GM19238 (cell line): ENCODE results near the gene IPCEF1.
A peak's percentile ranks its signal among the peaks of the same experiment; 100 is the strongest.

Source experiments
- DNase-seq: peaks from one replicate; pipeline ENCODE4 v3.0.0; 2011; ENCODE audit warnings: low spot score; ENCODE audit not compliant: insufficient read length

The IPCEF1 gene

GRCh38 chr6:154165478-154165877 is 191.1 kb downstream of the IPCEF1 start:
- no peak for DNase-seq

- DNase-seq = no peak
Measured at GRCh38 chr6:154164397-154164796, 192.2 kb downstream of the IPCEF1 start.

- peak; percentile 32 for DNase-seq
Measured at GRCh38 chr6:154161689-154162088, 194.9 kb downstream of the IPCEF1 start.

- DNase-seq = no peak
Measured at GRCh38 chr6:154159126-154159525, 197.5 kb downstream of the IPCEF1 start.

GRCh38 chr6:154157706-154158105 is 198.9 kb downstream of the IPCEF1 start:
- no peak for DNase-seq

GRCh38 chr6:154157082-154157481 is 199.5 kb downstream of the IPCEF1 start:
- no peak for DNase-seq

GRCh38 chr6:154156135-154156896 is 200.3 kb downstream of the IPCEF1 start:
- peak; percentile 10 for DNase-seq

- no peak for DNase-seq
Measured at GRCh38 chr6:154154389-154154967, 202.1 kb downstream of the IPCEF1 start.

GRCh38 chr6:154143753-154144152 is 212.8 kb downstream of the IPCEF1 start:
- DNase-seq = no peak

GRCh38 chr6:154140743-154141142 is 215.9 kb downstream of the IPCEF1 start:
- DNase-seq = no peak

GRCh38 chr6:154139892-154140291 is 216.7 kb downstream of the IPCEF1 start:
- no peak for DNase-seq

- DNase-seq = no peak
Measured at GRCh38 chr6:154138793-154139192, 217.8 kb downstream of the IPCEF1 start.

GRCh38 chr6:154134471-154135147 is 222.0 kb downstream of the IPCEF1 start:
- DNase-seq = no peak

- DNase-seq = no peak
Measured at GRCh38 chr6:154127657-154128056, 228.9 kb downstream of the IPCEF1 start.

GRCh38 chr6:154125421-154125820 is 231.2 kb downstream of the IPCEF1 start:
- no peak for DNase-seq

- no peak for DNase-seq
Measured at GRCh38 chr6:154123155-154123956, 233.2 kb downstream of the IPCEF1 start.

- no peak for DNase-seq
Measured at GRCh38 chr6:154122195-154122925, 234.2 kb downstream of the IPCEF1 start.

- DNase-seq = no peak
Measured at GRCh38 chr6:154117485-154117884, 239.1 kb downstream of the IPCEF1 start.

GRCh38 chr6:154113392-154113791 is 243.2 kb downstream of the IPCEF1 start:
- no peak for DNase-seq

- no peak for DNase-seq
Measured at GRCh38 chr6:154112181-154112809, 244.3 kb downstream of the IPCEF1 start.

- DNase-seq = no peak
Measured at GRCh38 chr6:154111025-154111424, 245.6 kb downstream of the IPCEF1 start.
